ENCODE results near the gene PRR13. TPM values are rescaled to one million over a fixed set of nuclear protein-coding genes. Genes with fewer than 3 reads are reported as not detected.
"Not testable (repeated sequence)": the region's sequence is repeated elsewhere in the genome, so short reads cannot be mapped to it uniquely, and the experiment has no call there.

The PRR13 gene
- total RNA-seq, result 100 to 1,000 TPM in 1 of 2 donors, 10 to 100 TPM in 1; 94.6 to 104 TPM
- 100 to 1,000 TPM; 107 to 224 TPM for polyA plus RNA-seq
- long read RNA-seq, donor 1, transcript PRR13-202 (4 exons, 1,229 nt), result major isoform, 71 of 97 reads
- long read RNA-seq, donor 1, transcript PRR13-209 (4 exons, 625 nt), result minor isoform, 10 of 97 reads
- long read RNA-seq, donor 1, partial matches to known transcripts, result 8 of 97 reads
- long read RNA-seq, donor 1, other reads (novel, unspliced or antisense), result 7 of 97 reads
- long read RNA-seq, donor 2, transcript PRR13-202 (4 exons, 1,229 nt), result major isoform, 31 of 38 reads
- long read RNA-seq, donor 2, partial matches to known transcripts, result 1 of 38 reads
- long read RNA-seq, donor 2, other reads (novel, unspliced or antisense), result 1 of 38 reads

GRCh38 chr12:53441040-53441833 lies at the start of gene PRR13:
Gene PRR13, plus strand, starts transcription at chr12:53441734. Its CDS starts 981 bp downstream, at chr12:53442715.
- DNase-seq (peak; percentile 99), ATAC-seq (ENCODE audit: low FRiP score) (peak; percentile 100)
- H3K27ac ChIP-seq (ENCODE audit: low read depth in 1 of 2, low read length in 2 of 2), result peak within 1 kb of the TSS; percentile 37 to 91
- intact Hi-C loops (cut with DNase I), result no loop called here
- H3K27me3 ChIP-seq (ENCODE audit: control insufficient read depth in 1 of 2, insufficient read depth in 2 of 2, low read length in 1 of 2), result no peaks in the 10 kb centered on the region
- peak within 1 kb of the TSS; percentile 81 to 97 for H3K4me3 ChIP-seq (ENCODE audit: low read length in 2 of 2)
- 1% methylated on average over 31 of the region's 31 CpGs for whole genome bisulfite sequencing, 2 donors
- H3K4me1 ChIP-seq (ENCODE audit: control insufficient read depth in 1 of 2, insufficient read depth in 2 of 2, low read length in 2 of 2), result peaks cover 0 to 6% of the 10 kb centered on the region in 2 donors
- no peaks in the 10 kb centered on the region for H3K9me3 ChIP-seq (ENCODE audit: control insufficient read depth, low read length)
- H3K36me3 ChIP-seq (ENCODE audit: control insufficient read depth in 1 of 2, insufficient read depth in 2 of 2, low read length in 1 of 2), result no peaks in the 10 kb centered on the region

GRCh38 chr12:53399896-53400295 lies 41.6 kb upstream of the PRR13 start:
- no peak for DNase-seq
- 96% methylated on average over 7 of the region's 7 CpGs for whole genome bisulfite sequencing, 2 donors
- intact Hi-C loops (cut with DNase I), result no loop called here

GRCh38 chr12:53402351-53402750 lies 39.2 kb upstream of the PRR13 start:
- H3K9me3 ChIP-seq (ENCODE audit: control insufficient read depth, low read length); H3K36me3 ChIP-seq (ENCODE audit: control insufficient read depth in 1 of 2, insufficient read depth in 2 of 2, low read length in 1 of 2); ATAC-seq (ENCODE audit: low FRiP score); intact Hi-C loops (cut with DNase I); H3K27me3 ChIP-seq (ENCODE audit: control insufficient read depth in 1 of 2, insufficient read depth in 2 of 2, low read length in 1 of 2); H3K4me3 ChIP-seq (ENCODE audit: low read length in 2 of 2); H3K27ac ChIP-seq (ENCODE audit: low read depth in 1 of 2, low read length in 2 of 2); H3K4me1 ChIP-seq (ENCODE audit: control insufficient read depth in 1 of 2, insufficient read depth in 2 of 2, low read length in 2 of 2): not testable (repeated sequence)
- DNase-seq, result peak in 1 of 2 donors; percentile 40
- WGBS, 2 donors, result 95 to 97% methylated on average over 16 of the region's 16 CpGs

More at GRCh38 chr12:53399896-53400295, 41.6 kb upstream of the PRR13 start:
- H3K27me3 ChIP-seq (ENCODE audit: control insufficient read depth in 1 of 2, insufficient read depth in 2 of 2, low read length in 1 of 2), result no peaks in the 10 kb centered on the region
- no peaks in the 10 kb centered on the region for H3K36me3 ChIP-seq (ENCODE audit: control insufficient read depth in 1 of 2, insufficient read depth in 2 of 2, low read length in 1 of 2)
- no peak overlapping the region for H3K27ac ChIP-seq (ENCODE audit: low read depth in 1 of 2, low read length in 2 of 2)
- no peaks in the 10 kb centered on the region for H3K4me1 ChIP-seq (ENCODE audit: control insufficient read depth in 1 of 2, insufficient read depth in 2 of 2, low read length in 2 of 2)
- no peaks in the 10 kb centered on the region for H3K9me3 ChIP-seq (ENCODE audit: control insufficient read depth, low read length)
- ATAC-seq (ENCODE audit: low FRiP score), result no peak
- no peak overlapping the region for H3K4me3 ChIP-seq (ENCODE audit: low read length in 2 of 2)

- ATAC-seq (ENCODE audit: low FRiP score) (no peak), DNase-seq (peak in 1 of 2 donors; percentile 52)
- H3K36me3 ChIP-seq (ENCODE audit: control insufficient read depth in 1 of 2, insufficient read depth in 2 of 2, low read length in 1 of 2), result no peaks in the 10 kb centered on the region
- intact Hi-C loops (cut with DNase I), result no loop called here
- H3K4me1 ChIP-seq (ENCODE audit: control insufficient read depth in 1 of 2, insufficient read depth in 2 of 2, low read length in 2 of 2), result no peaks in the 10 kb centered on the region
- no peaks in the 10 kb centered on the region for H3K9me3 ChIP-seq (ENCODE audit: control insufficient read depth, low read length)
- H3K4me3 ChIP-seq (ENCODE audit: low read length in 2 of 2), result no peak overlapping the region
- WGBS, 2 donors, result 39 to 40% methylated on average over 7 of the region's 7 CpGs
- no peaks in the 10 kb centered on the region for H3K27me3 ChIP-seq (ENCODE audit: control insufficient read depth in 1 of 2, insufficient read depth in 2 of 2, low read length in 1 of 2)
- no peak overlapping the region for H3K27ac ChIP-seq (ENCODE audit: low read depth in 1 of 2, low read length in 2 of 2)
Observed at GRCh38 chr12:53402871-53403270, 38.7 kb upstream of the PRR13 start.

- no peaks in the 10 kb centered on the region for H3K27me3 ChIP-seq (ENCODE audit: control insufficient read depth in 1 of 2, insufficient read depth in 2 of 2, low read length in 1 of 2)
- H3K27ac ChIP-seq (ENCODE audit: low read depth in 1 of 2, low read length in 2 of 2), result no peak overlapping the region
- peaks cover 7 to 8% of the 10 kb centered on the region in 2 donors for H3K36me3 ChIP-seq (ENCODE audit: control insufficient read depth in 1 of 2, insufficient read depth in 2 of 2, low read length in 1 of 2)
- ATAC-seq (ENCODE audit: low FRiP score) (no peak), DNase-seq (peak in 1 of 2 donors; percentile 36)
- intact Hi-C loops (cut with DNase I), result no loop called here
- H3K4me3 ChIP-seq (ENCODE audit: low read length in 2 of 2), result no peak overlapping the region
- H3K9me3 ChIP-seq (ENCODE audit: control insufficient read depth, low read length), result no peaks in the 10 kb centered on the region
- 92 to 93% methylated on average over 5 of the region's 5 CpGs for WGBS, 2 donors
- H3K4me1 ChIP-seq (ENCODE audit: control insufficient read depth in 1 of 2, insufficient read depth in 2 of 2, low read length in 2 of 2), result peaks cover 0 to 2% of the 10 kb centered on the region in 2 donors
Observed at GRCh38 chr12:53410951-53411350, 30.6 kb upstream of the PRR13 start.

GRCh38 chr12:53413485-53414204 lies 27.9 kb upstream of the PRR13 start:
- no peaks in the 10 kb centered on the region for H3K9me3 ChIP-seq (ENCODE audit: control insufficient read depth, low read length)
- H3K27me3 ChIP-seq (ENCODE audit: control insufficient read depth in 1 of 2, insufficient read depth in 2 of 2, low read length in 1 of 2), result no peaks in the 10 kb centered on the region
- DNase-seq (no peak), ATAC-seq (ENCODE audit: low FRiP score) (no peak)
- no peak overlapping the region for H3K4me3 ChIP-seq (ENCODE audit: low read length in 2 of 2)
- H3K4me1 ChIP-seq (ENCODE audit: control insufficient read depth in 1 of 2, insufficient read depth in 2 of 2, low read length in 2 of 2), result peaks cover 0 to 2% of the 10 kb centered on the region in 2 donors
- intact Hi-C loops (cut with DNase I), result no loop called here
- no peak overlapping the region for H3K27ac ChIP-seq (ENCODE audit: low read depth in 1 of 2, low read length in 2 of 2)
- WGBS, 2 donors, result 70 to 76% methylated on average over 3 of the region's 3 CpGs
- H3K36me3 ChIP-seq (ENCODE audit: control insufficient read depth in 1 of 2, insufficient read depth in 2 of 2, low read length in 1 of 2), result peaks cover 7 to 8% of the 10 kb centered on the region in 2 donors

GRCh38 chr12:53414756-53415417 lies 26.6 kb upstream of the PRR13 start:
- WGBS, 2 donors, result 11 to 18% methylated on average over 3 of the region's 3 CpGs
- no peak for ATAC-seq (ENCODE audit: low FRiP score)
- DNase-seq, result no peak
- Histone ChIP-seq H3K4me3 (ENCODE audit: low read length in 2 of 2) (no peak overlapping the region), H3K27ac (ENCODE audit: low read depth in 1 of 2, low read length in 2 of 2) (no peak overlapping the region), H3K4me1 (ENCODE audit: control insufficient read depth in 1 of 2, insufficient read depth in 2 of 2, low read length in 2 of 2) (peaks cover 0 to 2% of the 10 kb centered on the region in 2 donors), H3K27me3 (ENCODE audit: control insufficient read depth in 1 of 2, insufficient read depth in 2 of 2, low read length in 1 of 2) (no peaks in the 10 kb centered on the region), H3K9me3 (ENCODE audit: control insufficient read depth, low read length) (no peaks in the 10 kb centered on the region), H3K36me3 (ENCODE audit: control insufficient read depth in 1 of 2, insufficient read depth in 2 of 2, low read length in 1 of 2) (peaks cover 5 to 8% of the 10 kb centered on the region in 2 donors)
- intact Hi-C loops (cut with DNase I), result no loop called here

GRCh38 chr12:53415752-53416389 lies 25.7 kb upstream of the PRR13 start:
- H3K4me3 ChIP-seq (ENCODE audit: low read length in 2 of 2); ATAC-seq (ENCODE audit: low FRiP score); H3K27ac ChIP-seq (ENCODE audit: low read depth in 1 of 2, low read length in 2 of 2); H3K27me3 ChIP-seq (ENCODE audit: control insufficient read depth in 1 of 2, insufficient read depth in 2 of 2, low read length in 1 of 2); intact Hi-C loops (cut with DNase I); H3K36me3 ChIP-seq (ENCODE audit: control insufficient read depth in 1 of 2, insufficient read depth in 2 of 2, low read length in 1 of 2); H3K9me3 ChIP-seq (ENCODE audit: control insufficient read depth, low read length); H3K4me1 ChIP-seq (ENCODE audit: control insufficient read depth in 1 of 2, insufficient read depth in 2 of 2, low read length in 2 of 2): not testable (repeated sequence)
- 52 to 57% methylated on average over 2 of the region's 2 CpGs for WGBS, 2 donors
- peak in 1 of 2 donors; percentile 19 for DNase-seq

All from aorta (tissue), 5 donors.